HCT116 (cell line): ENCODE data around the gene PLA2G15. TPM values are rescaled to one million over a fixed set of nuclear protein-coding genes. Genes with fewer than 3 reads are reported as not detected.
A peak's percentile ranks its signal among the peaks of the same experiment; 100 is the strongest.

ENCODE experiments used
- ATAC-seq: fragments of 200-7000 bp; cut with Tn5 transposase; 2 replicates; pipeline ENCODE4 v1.9.1; 2020; ENCODE audit warnings: mild to moderate bottlenecking, moderate library complexity
- BruUV-seq: library from RNA; stranded (reverse); fragments of 400-500 nt; replicated peaks from 2 replicates; lab custom pipeline; 2021; lab: Mats Ljungman, UMichigan
- CTCF ChIA-PET: fragments of 300-600 bp; sonication (Branson Sonifier 250); formaldehyde crosslinking; loops from one replicate; lab custom pipeline; 2021; ENCODE audit warnings: antibody characterized with exemption; lab: Charles Lee
- POLR2A ChIA-PET: fragments of 300-600, 350-600 bp; sonication (Branson Sonifier 250); formaldehyde crosslinking; loops from one replicate; lab custom pipeline; 2021; ENCODE audit warnings: antibody characterized with exemption; lab: Charles Lee
- RAD21 ChIA-PET, 2 experiments: fragments of 300-600 bp; sonication (Branson Sonifier 250); formaldehyde crosslinking; loops; one replicate each; lab custom pipeline; 2023; ENCODE audit warnings: low total read pairs in 2 of 2; ENCODE audit not compliant: uncharacterized antibody in 2 of 2, unreplicated experiment in 2 of 2, low non-redundant PET in 1 of 2; lab: Charles Lee
- DNase-seq: peaks from one replicate; pipeline ENCODE4 v3.0.0-alpha.2; 2010; ENCODE audit warnings: low read depth, low spot score
- H2AFZ ChIP-seq: fragments of 200-600 bp; shearing (Covaris generic), sonication (generic); 2 replicates; pipeline ENCODE4 v1.6.1; 2017; ENCODE audit warnings: low read depth, mixed run types, mixed read lengths, antibody characterized with exemption, low read length; ENCODE audit not compliant: poor library complexity, severe bottlenecking
- H3K27ac ChIP-seq: 2 replicates; pipeline ENCODE4 v1.5.1; 2012; ENCODE audit warnings: low read depth, low read length
- H3K27me3 ChIP-seq: fragments of 200-600 bp; sonication (generic); 2 replicates; pipeline ENCODE4 v1.6.1; 2016; ENCODE audit warnings: mixed run types, low read length, mixed read lengths; ENCODE audit not compliant: insufficient read depth
- H3K36me3 ChIP-seq, 2 experiments: fragments of 200-500 bp in 1 of 2; fragments of 200-600 bp in 1 of 2; sonication (Bioruptor generic) in 1 of 2; sonication (generic) in 1 of 2; 2 replicates each; pipeline versions ENCODE4 v1.5.1 to v1.6.1; 2014 to 2016; ENCODE audit warnings: low read length in 2 of 2, inconsistent platforms in 1 of 2, mixed read lengths in 1 of 2, mixed run types in 1 of 2; ENCODE audit not compliant: insufficient read depth in 2 of 2, control insufficient read depth in 1 of 2
- H3K4me1 ChIP-seq, 2 experiments: fragments of 200-600 bp in 1 of 2; sonication (generic) in 1 of 2; 2 replicates each; pipeline versions ENCODE4 v1.5.1 to v1.6.1; 2012 to 2017; ENCODE audit warnings: low read length in 2 of 2, inconsistent platforms in 1 of 2, mild to moderate bottlenecking in 1 of 2, mixed read lengths in 1 of 2, mixed run types in 1 of 2, moderate library complexity in 1 of 2; ENCODE audit not compliant: insufficient read depth in 2 of 2, control insufficient read depth in 1 of 2
- H3K4me2 ChIP-seq: fragments of 200-600 bp; sonication (generic); 2 replicates; pipeline ENCODE4 v1.6.1; 2017; ENCODE audit warnings: mixed run types, low read length, mixed read lengths
- H3K4me3 ChIP-seq, 2 experiments: fragments of 200-600 bp in 1 of 2; sonication (generic) in 1 of 2; replicated peaks in 1 of 2; 2 replicates each; pipeline ENCODE4 v1.5.1; 2011 to 2016; ENCODE audit warnings: low read length in 2 of 2, control low read depth in 1 of 2, low read depth in 1 of 2, mild to moderate bottlenecking in 1 of 2, mixed read lengths in 1 of 2, mixed run types in 1 of 2
- H3K79me2 ChIP-seq: fragments of 200-600 bp; sonication (generic); 2 replicates; pipeline ENCODE4 v1.6.1; 2017; ENCODE audit warnings: mild to moderate bottlenecking, mixed run types, low read length, moderate library complexity, mixed read lengths; ENCODE audit not compliant: insufficient read depth
- H3K9ac ChIP-seq: fragments of 200-600 bp; sonication (generic); 2 replicates; pipeline ENCODE4 v1.6.1; 2016; ENCODE audit warnings: low read length, mixed read lengths
- H3K9me2 ChIP-seq: fragments of 200-600 bp; sonication (generic), shearing (Covaris generic); 2 replicates; pipeline ENCODE4 v1.6.1; 2017; ENCODE audit warnings: mixed run types, mild to moderate bottlenecking, moderate library complexity; ENCODE audit not compliant: insufficient read depth
- H3K9me3 ChIP-seq, 2 experiments: fragments of 200-500 bp in 1 of 2; fragments of 200-600 bp in 1 of 2; sonication (Bioruptor generic) in 1 of 2; sonication (generic) in 1 of 2; 2 replicates each; pipeline ENCODE4 v1.6.1; 2014 to 2017; ENCODE audit warnings: low read length in 2 of 2, mixed read lengths in 2 of 2, inconsistent platforms in 1 of 2, low read depth in 1 of 2, mild to moderate bottlenecking in 1 of 2, mixed run types in 1 of 2, moderate library complexity in 1 of 2; ENCODE audit not compliant: control insufficient read depth in 1 of 2, insufficient read depth in 1 of 2
- H4K20me1 ChIP-seq: fragments of 200-600 bp; sonication (generic), shearing (Covaris generic); 2 replicates; pipeline ENCODE4 v1.6.1; 2017; ENCODE audit warnings: mixed run types, mild to moderate bottlenecking, moderate library complexity; ENCODE audit not compliant: insufficient read depth
- EZH2 ChIP-seq: fragments of 200-600 bp; sonication (generic); IDR thresholded peaks from 2 replicates; pipeline ENCODE4 v1.6.1; 2017; ENCODE audit warnings: antibody characterized with exemption, mixed run types
- JUND ChIP-seq: IDR thresholded peaks from 2 replicates; pipeline ENCODE4 v1.6.1; 2012
- POLR2A ChIP-seq: IDR thresholded peaks from 2 replicates; pipeline ENCODE4 v1.7.0; 2011; ENCODE audit warnings: borderline replicate concordance; ENCODE audit not compliant: insufficient read depth, insufficient read length; ENCODE audit errors: extremely low read depth
- POLR2AphosphoS5 ChIP-seq: IDR thresholded peaks from 2 replicates; pipeline ENCODE4 v1.6.1; 2011; ENCODE audit warnings: mild to moderate bottlenecking, low read depth, low read length, moderate library complexity
- SP1 ChIP-seq: IDR thresholded peaks from 2 replicates; pipeline ENCODE4 v1.6.1; 2012; ENCODE audit warnings: low read depth
- TCF7L2 ChIP-seq: IDR thresholded peaks from 2 replicates; pipeline ENCODE4 v1.7.0; 2011; ENCODE audit warnings: borderline replicate concordance, inconsistent platforms; ENCODE audit not compliant: insufficient read depth, insufficient read length; ENCODE audit errors: extremely low read depth
- YY1 ChIP-seq: IDR thresholded peaks from 2 replicates; pipeline ENCODE4 v1.6.1; 2011; ENCODE audit warnings: low read length, low read depth, moderate library complexity, mild to moderate bottlenecking; ENCODE audit not compliant: insufficient replicate concordance; ENCODE audit errors: extremely low read depth
- ZFX ChIP-seq: fragments of 450-650 bp; IDR thresholded peaks from 2 replicates; pipeline ENCODE4 v1.6.1; 2017
- intact Hi-C: fragments of 100-400 bp; cut with micrococcal nuclease; formaldehyde crosslinking; loops from 2 replicates; pipeline ENCODE4 v1.10.0; 2022
- total RNA-seq: library from RNA; stranded (reverse); gene quantifications from one replicate; pipeline ENCODE4 v1.2.1, GENCODE V29; 2021; ENCODE audit not compliant: unreplicated experiment

Gene PLA2G15
- total RNA-seq, 1 experiment from 2014 or later, result 7.5 TPM

GRCh38 chr16:68235887-68236136, 9.4 kb upstream of the PLA2G15 start, which contains the start of gene ESRP2 (continued):
- TF ChIP-seq POLR2AphosphoS5 (no peak), SP1 (no peak)

- peak; percentile 75 for TF ChIP-seq POLR2A
- peak; percentile 82 for TF ChIP-seq POLR2AphosphoS5
- no peak for TF ChIP-seq JUND
- TF ChIP-seq EZH2, result no peak
- peak; percentile 3 for TF ChIP-seq YY1
- peak; percentile 41 for TF ChIP-seq TCF7L2
- peak; percentile 53 for TF ChIP-seq ZFX
- H3K79me2 ChIP-seq, result peaks cover 43% of the 10 kb centered on the region
- ChIA-PET POLR2A (interaction anchor here (0.6 to 0.9 kb wide), 2 partner anchors 148 to 756 kb away, joined by 4 read pairs; no protein-coding TSS in a partner anchor), CTCF (interaction anchor here (4.3 kb wide), 1 partner anchor 28 kb away, joined by 14 read pairs; the partner anchor contains the start of gene SLC7A6), RAD21 (no interaction called here)
- H3K4me3 ChIP-seq, result peak overlapping the region; percentile 56 to 88
- no peaks in the 10 kb centered on the region for H3K9me2 ChIP-seq
- ATAC-seq (peak; percentile 56), DNase-seq (peak; percentile 84)
- peaks cover 10 to 18% of the 10 kb centered on the region in 2 experiments; a peak in 3 of 4 replicates for H3K36me3 ChIP-seq
- TSS peak; percentile 58 for BruUV-seq
- peak overlapping the region; percentile 86 for H3K27ac ChIP-seq
- H3K4me2 ChIP-seq, result peak overlapping the region; percentile 97
- H3K9me3 ChIP-seq, result no peaks in the 10 kb centered on the region
- peak overlapping the region; percentile 98 for H3K9ac ChIP-seq
- H3K4me1 ChIP-seq, result peaks cover 29 to 47% of the 10 kb centered on the region in 2 experiments
- H4K20me1 ChIP-seq, result peaks cover 4% of the 10 kb centered on the region; the same call in 1 of the 2 replicates
- intact Hi-C loops, result loop anchor here (10.0 kb wide), 1 partner anchor 711 kb away; the partner anchor contains the start of gene RIPOR1
- no peak overlapping the region for H2AFZ ChIP-seq
- H3K27me3 ChIP-seq, result no peaks in the 10 kb centered on the region
These were observed 8.9 kb upstream of the PLA2G15 start for GRCh38 chr16:68236137-68236825.
